ENCODE measurements around the gene FMO4. TPM values are rescaled to one million over a fixed set of nuclear protein-coding genes. Genes with fewer than 3 reads are reported as not detected.

Gene FMO4
- total RNA-seq, 6 experiments from 2014 or later: 0.36 to 1.9 (median 0.88) TPM

DNA sequence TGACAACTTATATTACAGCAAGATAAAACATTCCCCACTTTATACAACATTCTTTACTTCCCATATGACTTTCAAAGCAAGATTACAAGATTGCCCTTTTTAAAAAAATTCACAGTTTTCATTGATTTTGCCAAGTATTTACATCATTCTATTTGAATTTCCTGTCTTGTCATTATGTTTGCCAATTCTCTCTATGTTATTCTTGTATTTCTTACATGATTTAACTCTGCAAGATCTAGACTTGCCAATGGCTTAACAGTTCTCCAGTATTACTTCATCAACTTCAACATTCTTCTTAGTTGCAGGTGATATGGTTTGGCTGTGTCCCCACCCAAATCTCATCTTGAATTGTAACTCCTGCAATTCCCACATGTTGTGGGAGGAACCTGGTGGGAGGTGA is 31.6 kb downstream of the FMO4 start:
- no peak for TF ChIP-seq CTCF (IDR thresholded peaks at IDR 0.05)
- Mint-ChIP-seq H3K4me1 (ENCODE audit: low read depth) (no peaks in the 10 kb centered on the region), H3K9me3 (no peaks in the 10 kb centered on the region; the same call in 1 of the 2 replicates), H3K4me3 (no peak overlapping the region), H3K36me3 (ENCODE audit: low read depth) (no peaks in the 10 kb centered on the region), H3K27me3 (ENCODE audit: insufficient read depth) (peaks cover 6% of the 10 kb centered on the region), H3K27ac (no peak overlapping the region)
- no peak for DNase-seq

DNA sequence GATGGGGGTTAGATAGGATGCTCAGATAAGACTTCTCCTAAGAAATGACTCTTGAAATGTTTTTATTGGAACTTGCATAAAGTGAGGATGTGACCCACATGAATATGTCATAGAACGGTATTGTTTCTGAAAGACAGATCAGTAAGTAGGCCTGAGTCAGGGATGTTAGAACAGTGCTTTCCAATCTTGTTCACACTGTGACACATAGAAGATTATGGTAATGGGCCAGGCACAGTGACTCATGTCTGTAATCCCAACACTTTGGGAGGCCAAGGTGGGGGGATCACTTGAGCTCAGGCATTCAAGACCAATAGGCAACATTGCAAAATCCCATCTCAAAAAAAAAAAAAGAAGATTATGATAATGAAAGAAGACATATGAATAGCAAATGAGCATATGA is 32.9 kb downstream of the FMO4 start:
- Mint-ChIP-seq H3K9me3 (no peaks in the 10 kb centered on the region; the same call in 1 of the 2 replicates), H3K36me3 (ENCODE audit: low read depth) (no peaks in the 10 kb centered on the region), H3K4me3 (no peak overlapping the region), H3K27ac (no peak overlapping the region), H3K27me3 (ENCODE audit: insufficient read depth) (peaks cover 5% of the 10 kb centered on the region), H3K4me1 (ENCODE audit: low read depth) (no peaks in the 10 kb centered on the region)
- no peak for TF ChIP-seq CTCF (IDR thresholded peaks at IDR 0.05)
- no peak for DNase-seq

DNA sequence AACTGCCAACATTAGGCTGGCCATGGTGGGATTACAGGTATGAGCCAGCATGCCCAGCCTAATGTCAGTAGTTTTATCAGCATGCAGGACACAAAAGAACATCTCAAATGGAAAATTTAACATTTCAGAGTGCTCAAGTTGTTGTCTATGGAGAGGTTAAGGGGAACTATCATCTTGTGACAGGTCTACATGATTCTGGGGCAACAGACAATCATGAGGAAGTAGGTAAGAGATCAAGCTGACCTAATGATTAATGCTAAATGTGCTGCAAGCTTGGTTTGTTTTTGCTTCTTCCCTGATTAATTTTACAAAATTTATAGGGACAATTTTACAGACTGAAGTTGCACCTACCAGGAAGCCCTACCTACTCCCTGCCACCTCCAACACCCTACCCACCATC is 36.6 kb downstream of the FMO4 start:
- H3K9me3 Mint-ChIP-seq: no peaks in the 10 kb centered on the region; the same call in 1 of the 2 replicates
- no peaks in the 10 kb centered on the region for H3K36me3 Mint-ChIP-seq (ENCODE audit: low read depth)
- no peak for TF ChIP-seq CTCF (IDR thresholded peaks at IDR 0.05)
- peaks cover 3% of the 10 kb centered on the region for H3K27me3 Mint-ChIP-seq (ENCODE audit: insufficient read depth)
- no peak for DNase-seq
- H3K4me3 Mint-ChIP-seq: no peak overlapping the region
- no peak overlapping the region for H3K27ac Mint-ChIP-seq
- H3K4me1 Mint-ChIP-seq (ENCODE audit: low read depth): peaks cover 1% of the 10 kb centered on the region; the same call in 1 of the 2 replicates

- Mint-ChIP-seq H3K4me3 (no peak overlapping the region), H3K36me3 (ENCODE audit: low read depth) (no peaks in the 10 kb centered on the region), H3K4me1 (ENCODE audit: low read depth) (peaks cover 5% of the 10 kb centered on the region; the same call in 1 of the 2 replicates), H3K27me3 (ENCODE audit: insufficient read depth) (peaks cover 4% of the 10 kb centered on the region), H3K9me3 (no peaks in the 10 kb centered on the region; the same call in 1 of the 2 replicates), H3K27ac (no peak overlapping the region)
- no peak for TF ChIP-seq CTCF (IDR thresholded peaks at IDR 0.05)
- no peak for DNase-seq
Measured at GRCh38 chr1:171351961-171352360, 38.0 kb downstream of the FMO4 start.

DNA sequence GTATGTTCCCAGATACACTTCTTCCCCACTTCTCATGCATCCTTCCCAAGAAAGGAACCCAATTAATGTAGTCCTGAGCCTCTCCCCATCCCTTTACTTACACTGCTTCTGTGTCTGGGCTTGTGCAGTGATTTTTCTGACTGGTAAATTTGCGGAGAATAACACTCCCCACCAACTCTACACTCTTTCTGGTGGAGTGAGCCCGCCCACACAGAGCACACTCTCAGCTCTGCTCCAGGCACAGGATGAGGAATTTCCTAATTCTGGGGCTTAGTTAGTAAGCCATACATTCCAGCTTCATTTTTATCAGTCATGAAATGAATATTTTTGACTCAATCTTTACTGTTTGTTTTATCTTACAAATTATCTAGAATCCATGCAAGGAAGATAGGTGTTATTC is 38.6 kb downstream of the FMO4 start:
- Mint-ChIP-seq H3K27ac (no peak overlapping the region), H3K4me1 (ENCODE audit: low read depth) (peaks cover 5% of the 10 kb centered on the region; the same call in 1 of the 2 replicates), H3K4me3 (no peak overlapping the region), H3K27me3 (ENCODE audit: insufficient read depth) (peaks cover 4% of the 10 kb centered on the region), H3K36me3 (ENCODE audit: low read depth) (no peaks in the 10 kb centered on the region), H3K9me3 (no peaks in the 10 kb centered on the region; the same call in 1 of the 2 replicates)
- no peak for TF ChIP-seq CTCF (IDR thresholded peaks at IDR 0.05)
- no peak for DNase-seq

- Mint-ChIP-seq H3K27me3 (ENCODE audit: insufficient read depth) (peaks cover 7% of the 10 kb centered on the region), H3K27ac (no peak overlapping the region), H3K4me3 (no peak overlapping the region), H3K9me3 (no peaks in the 10 kb centered on the region), H3K4me1 (ENCODE audit: low read depth) (peaks cover 5% of the 10 kb centered on the region; the same call in 1 of the 2 replicates), H3K36me3 (ENCODE audit: low read depth) (no peaks in the 10 kb centered on the region)
- no peak for TF ChIP-seq CTCF (IDR thresholded peaks at IDR 0.05)
- no peak for DNase-seq
Measured at GRCh38 chr1:171355727-171356126, 41.7 kb downstream of the FMO4 start.
